Effector memory CD4-positive, alpha-beta T cell (primary cell): Measurements from ENCODE around the gene METTL22.

ENCODE experiments used
- DNase-seq, 3 donors: peaks; one replicate each; pipeline ENCODE4 v3.0.0-alpha.2; 2020
- H3K27ac ChIP-seq: 2 replicates; pipeline ENCODE4 v1.7.0; 2013; ENCODE audit warnings: mild to moderate bottlenecking, low read length, moderate library complexity; ENCODE audit not compliant: insufficient read depth, poor library complexity, severe bottlenecking
- H3K27me3 ChIP-seq: replicated peaks from 2 replicates; pipeline ENCODE4 v1.7.0; 2013; ENCODE audit warnings: mild to moderate bottlenecking, low read length; ENCODE audit not compliant: insufficient read depth, control insufficient read depth, poor library complexity, severe bottlenecking
- H3K36me3 ChIP-seq: 2 replicates; pipeline ENCODE4 v1.7.0; 2013; ENCODE audit warnings: mild to moderate bottlenecking, low read length, moderate library complexity; ENCODE audit not compliant: control insufficient read depth, insufficient read depth
- H3K4me1 ChIP-seq: 2 replicates; pipeline ENCODE4 v1.7.0; 2013; ENCODE audit warnings: low read length, mild to moderate bottlenecking; ENCODE audit not compliant: control insufficient read depth, insufficient read depth, poor library complexity, severe bottlenecking
- H3K4me3 ChIP-seq: 2 replicates; pipeline ENCODE4 v1.7.0; 2013; ENCODE audit warnings: low read length, low read depth, mild to moderate bottlenecking; ENCODE audit not compliant: insufficient read depth, poor library complexity, severe bottlenecking
- H3K9me3 ChIP-seq: 2 replicates; pipeline ENCODE4 v1.7.0; 2013; ENCODE audit warnings: mild to moderate bottlenecking, low read length, moderate library complexity; ENCODE audit not compliant: control insufficient read depth

Gene METTL22

GRCh38 chr16:8686031-8686621 is 64.6 kb downstream of the METTL22 start:
- Histone ChIP-seq H3K27ac (no peak overlapping the region), H3K4me1 (no peaks in the 10 kb centered on the region), H3K9me3 (peaks cover 6% of the 10 kb centered on the region), H3K27me3 (no peaks in the 10 kb centered on the region), H3K36me3 (no peaks in the 10 kb centered on the region), H3K4me3 (no peak overlapping the region)
- no peak for DNase-seq

GRCh38 chr16:8686879-8687278 is 65.4 kb downstream of the METTL22 start:
- Histone ChIP-seq H3K27ac (no peak overlapping the region), H3K27me3 (no peaks in the 10 kb centered on the region)

GRCh38 chr16:8689686-8690085 is 68.2 kb downstream of the METTL22 start:
- Histone ChIP-seq H3K4me1 (no peaks in the 10 kb centered on the region), H3K4me3 (no peak overlapping the region), H3K9me3 (peaks cover 6% of the 10 kb centered on the region), H3K27me3 (no peaks in the 10 kb centered on the region), H3K27ac (no peak overlapping the region), H3K36me3 (no peaks in the 10 kb centered on the region)
- no peak for DNase-seq

More at GRCh38 chr16:8686879-8687278, 65.4 kb downstream of the METTL22 start:
- no peaks in the 10 kb centered on the region for H3K36me3 ChIP-seq
- no peak for DNase-seq
- no peaks in the 10 kb centered on the region for H3K4me1 ChIP-seq
- no peak overlapping the region for H3K4me3 ChIP-seq
- peaks cover 6% of the 10 kb centered on the region for H3K9me3 ChIP-seq

- no peak for DNase-seq
- no peaks in the 10 kb centered on the region for H3K36me3 ChIP-seq
Measured at GRCh38 chr16:8691728-8692127, 70.2 kb downstream of the METTL22 start.

GRCh38 chr16:8694795-8695728 is 73.6 kb downstream of the METTL22 start:
- H3K27me3 ChIP-seq, result no peaks in the 10 kb centered on the region
- no peak overlapping the region for H3K4me3 ChIP-seq
- H3K4me1 ChIP-seq, result no peaks in the 10 kb centered on the region
- H3K9me3 ChIP-seq, result peaks cover 2% of the 10 kb centered on the region
- no peak overlapping the region for H3K27ac ChIP-seq
- H3K36me3 ChIP-seq, result no peaks in the 10 kb centered on the region
- DNase-seq, result no peak

More at GRCh38 chr16:8691728-8692127, 70.2 kb downstream of the METTL22 start:
- H3K4me3 ChIP-seq, result no peak overlapping the region
- H3K4me1 ChIP-seq, result no peaks in the 10 kb centered on the region
- peaks cover 6% of the 10 kb centered on the region for H3K9me3 ChIP-seq
- no peak overlapping the region for H3K27ac ChIP-seq
- no peaks in the 10 kb centered on the region for H3K27me3 ChIP-seq

- Histone ChIP-seq H3K4me1 (no peaks in the 10 kb centered on the region), H3K36me3 (no peaks in the 10 kb centered on the region), H3K9me3 (no peaks in the 10 kb centered on the region), H3K27me3 (no peaks in the 10 kb centered on the region), H3K4me3 (no peak overlapping the region), H3K27ac (no peak overlapping the region)
- no peak for DNase-seq
Measured at GRCh38 chr16:8696880-8697279, 75.4 kb downstream of the METTL22 start.

- Histone ChIP-seq H3K9me3 (no peaks in the 10 kb centered on the region), H3K27ac (no peak overlapping the region), H3K4me1 (no peaks in the 10 kb centered on the region), H3K36me3 (no peaks in the 10 kb centered on the region), H3K27me3 (no peaks in the 10 kb centered on the region), H3K4me3 (no peak overlapping the region)
- no peak for DNase-seq
Measured at GRCh38 chr16:8697965-8698364, 76.5 kb downstream of the METTL22 start.
